Endothelial cell (in vitro differentiated cells): ENCODE results near the gene SEMA4G. TPM values are rescaled to one million over a fixed set of nuclear protein-coding genes. Genes with fewer than 3 reads are reported as not detected.

ENCODE experiments used
- DNase-seq: peaks from one replicate; pipeline ENCODE4 v3.0.0; 2021; ENCODE audit warnings: low spot score
- H3K27ac Mint-ChIP-seq: one replicate; pipeline ENCODE4 v1.8.0; 2021; ENCODE audit warnings: mixed read lengths, inconsistent platforms; ENCODE audit not compliant: unreplicated experiment
- H3K27me3 Mint-ChIP-seq: one replicate; pipeline ENCODE4 v1.8.0; 2021; ENCODE audit warnings: mild to moderate bottlenecking, moderate library complexity, mixed read lengths, inconsistent platforms; ENCODE audit not compliant: unreplicated experiment
- H3K36me3 Mint-ChIP-seq: one replicate; pipeline ENCODE4 v1.8.0; 2021; ENCODE audit warnings: mild to moderate bottlenecking, low read depth, mixed read lengths, inconsistent platforms; ENCODE audit not compliant: unreplicated experiment
- H3K4me1 Mint-ChIP-seq: one replicate; pipeline ENCODE4 v1.8.0; 2021; ENCODE audit warnings: mild to moderate bottlenecking, mixed read lengths, inconsistent platforms; ENCODE audit not compliant: unreplicated experiment
- H3K4me3 Mint-ChIP-seq: one replicate; pipeline ENCODE4 v1.8.0; 2021; ENCODE audit warnings: mild to moderate bottlenecking, mixed read lengths, inconsistent platforms; ENCODE audit not compliant: unreplicated experiment
- H3K9me3 Mint-ChIP-seq: one replicate; pipeline ENCODE4 v1.8.0; 2021; ENCODE audit warnings: mixed read lengths, inconsistent platforms; ENCODE audit not compliant: unreplicated experiment
- total RNA-seq: library from RNA; stranded (reverse); fragmentation: NEBNext Ultra II Directional; extraction: Animal tissue kit (Norgen Biotek cat#: 25700); gene quantifications from one replicate; pipeline ENCODE4 v1.2.1, GENCODE V29; 2021; ENCODE audit not compliant: unreplicated experiment
- TF ChIP-seq, protein P1 (sequence below): fragments of 200-600 bp; sonication (generic); IDR thresholded peaks from one replicate; pipeline ENCODE4 v1.5.0; 2021; ENCODE audit warnings: antibody characterized with exemption; ENCODE audit not compliant: unreplicated experiment

Gene SEMA4G
- total RNA-seq, 1 donor from 2014 or later, result 8.0 TPM

DNA sequence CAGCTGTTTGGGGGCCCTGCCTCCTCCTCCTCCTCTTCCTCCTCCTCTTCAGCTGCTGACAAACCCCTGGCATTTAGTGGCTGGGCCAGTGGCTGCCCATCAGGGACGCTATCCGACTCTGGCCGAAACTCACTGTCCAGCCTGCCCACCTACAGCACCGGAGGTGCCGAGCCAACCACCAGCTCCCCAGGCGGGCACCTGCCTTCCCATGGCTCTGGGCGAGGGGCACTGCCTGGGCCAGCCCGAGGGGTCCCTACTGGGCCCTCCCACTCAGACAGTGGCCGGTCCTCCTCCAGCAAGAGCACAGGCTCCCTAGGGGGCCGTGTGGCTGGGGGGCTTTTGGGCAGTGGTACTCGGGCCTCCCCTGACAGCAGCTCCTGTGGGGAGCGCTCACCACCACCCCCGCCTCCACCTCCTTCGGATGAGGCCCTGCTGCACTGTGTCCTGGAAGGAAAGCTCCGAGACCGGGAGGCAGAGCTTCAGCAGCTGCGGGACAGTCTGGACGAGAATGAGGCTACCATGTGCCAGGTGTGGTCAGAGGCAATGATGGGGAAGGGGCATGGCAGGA is 34.4 kb downstream of the SEMA4G start:
- no peak for DNase-seq
- H3K4me3 Mint-ChIP-seq, result no peak overlapping the region
- H3K27ac Mint-ChIP-seq, result no peak overlapping the region
- peaks cover 13% of the 10 kb centered on the region for H3K36me3 Mint-ChIP-seq
- H3K27me3 Mint-ChIP-seq, result peaks cover 7% of the 10 kb centered on the region
- H3K4me1 Mint-ChIP-seq, result peaks cover 9% of the 10 kb centered on the region
- TF ChIP-seq, protein P1, sequence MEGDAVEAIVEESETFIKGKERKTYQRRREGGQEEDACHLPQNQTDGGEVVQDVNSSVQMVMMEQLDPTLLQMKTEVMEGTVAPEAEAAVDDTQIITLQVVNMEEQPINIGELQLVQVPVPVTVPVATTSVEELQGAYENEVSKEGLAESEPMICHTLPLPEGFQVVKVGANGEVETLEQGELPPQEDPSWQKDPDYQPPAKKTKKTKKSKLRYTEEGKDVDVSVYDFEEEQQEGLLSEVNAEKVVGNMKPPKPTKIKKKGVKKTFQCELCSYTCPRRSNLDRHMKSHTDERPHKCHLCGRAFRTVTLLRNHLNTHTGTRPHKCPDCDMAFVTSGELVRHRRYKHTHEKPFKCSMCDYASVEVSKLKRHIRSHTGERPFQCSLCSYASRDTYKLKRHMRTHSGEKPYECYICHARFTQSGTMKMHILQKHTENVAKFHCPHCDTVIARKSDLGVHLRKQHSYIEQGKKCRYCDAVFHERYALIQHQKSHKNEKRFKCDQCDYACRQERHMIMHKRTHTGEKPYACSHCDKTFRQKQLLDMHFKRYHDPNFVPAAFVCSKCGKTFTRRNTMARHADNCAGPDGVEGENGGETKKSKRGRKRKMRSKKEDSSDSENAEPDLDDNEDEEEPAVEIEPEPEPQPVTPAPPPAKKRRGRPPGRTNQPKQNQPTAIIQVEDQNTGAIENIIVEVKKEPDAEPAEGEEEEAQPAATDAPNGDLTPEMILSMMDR, result no peak
- no peaks in the 10 kb centered on the region for H3K9me3 Mint-ChIP-seq

DNA sequence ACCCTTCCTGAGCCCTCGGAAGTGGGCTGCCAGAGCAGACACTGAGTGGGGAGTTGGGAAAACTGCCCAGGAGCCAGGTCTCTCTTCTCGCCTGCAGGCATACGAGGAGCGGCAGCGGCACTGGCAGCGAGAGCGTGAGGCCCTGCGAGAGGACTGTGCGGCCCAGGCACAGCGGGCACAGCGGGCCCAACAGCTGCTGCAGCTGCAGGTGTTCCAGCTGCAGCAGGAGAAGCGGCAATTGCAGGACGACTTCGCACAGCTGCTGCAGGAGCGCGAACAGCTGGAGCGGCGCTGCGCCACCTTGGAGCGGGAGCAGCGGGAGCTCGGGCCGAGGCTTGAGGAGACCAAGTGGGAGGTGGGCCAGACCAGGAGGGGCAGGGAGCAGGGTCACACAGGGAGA is 36.1 kb downstream of the SEMA4G start:
- Mint-ChIP-seq H3K4me1 (peaks cover 7% of the 10 kb centered on the region), H3K36me3 (peaks cover 12% of the 10 kb centered on the region), H3K9me3 (no peaks in the 10 kb centered on the region), H3K27ac (no peak overlapping the region), H3K27me3 (peaks cover 6% of the 10 kb centered on the region), H3K4me3 (no peak overlapping the region)
- no peak for DNase-seq
- TF ChIP-seq, protein P1, result no peak

DNA sequence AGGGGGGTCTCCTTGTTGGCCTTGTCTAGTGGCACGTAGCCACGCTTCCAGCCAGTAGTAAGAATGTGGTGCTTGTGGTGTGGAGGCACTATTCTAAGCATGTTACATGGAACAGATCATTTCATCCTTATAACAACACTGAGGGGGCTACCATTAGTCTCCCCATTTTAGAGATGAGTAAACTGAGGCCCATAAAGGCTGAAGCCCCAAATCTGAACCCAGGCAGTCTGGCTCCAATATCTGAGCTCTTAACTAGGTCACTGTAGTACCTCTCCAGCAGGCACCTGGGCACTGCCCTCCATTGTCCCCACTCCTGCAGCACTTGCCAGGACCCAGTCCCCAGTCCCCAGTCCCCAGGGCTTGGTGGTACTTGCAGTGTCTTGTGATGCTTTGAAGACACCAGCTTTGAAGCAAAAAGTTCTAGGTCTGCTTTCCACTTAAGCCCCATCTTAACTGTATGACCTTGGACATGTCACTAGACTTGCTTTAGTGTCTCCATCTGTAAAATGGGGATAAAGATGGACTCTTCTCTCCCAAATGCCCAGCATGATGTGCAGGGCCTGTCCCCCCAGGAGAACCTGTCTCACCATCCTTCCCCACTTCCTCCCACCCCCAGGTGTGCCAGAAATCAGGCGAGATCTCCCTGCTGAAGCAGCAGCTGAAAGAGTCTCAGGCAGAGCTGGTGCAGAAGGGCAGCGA is 36.7 kb downstream of the SEMA4G start:
- no peaks in the 10 kb centered on the region for H3K9me3 Mint-ChIP-seq
- H3K36me3 Mint-ChIP-seq, result peaks cover 10% of the 10 kb centered on the region
- peaks cover 5% of the 10 kb centered on the region for H3K27me3 Mint-ChIP-seq
- no peak overlapping the region for H3K27ac Mint-ChIP-seq
- H3K4me3 Mint-ChIP-seq, result no peak overlapping the region
- H3K4me1 Mint-ChIP-seq, result peaks cover 3% of the 10 kb centered on the region
- DNase-seq, result no peak
- TF ChIP-seq, protein P1, result no peak

DNA sequence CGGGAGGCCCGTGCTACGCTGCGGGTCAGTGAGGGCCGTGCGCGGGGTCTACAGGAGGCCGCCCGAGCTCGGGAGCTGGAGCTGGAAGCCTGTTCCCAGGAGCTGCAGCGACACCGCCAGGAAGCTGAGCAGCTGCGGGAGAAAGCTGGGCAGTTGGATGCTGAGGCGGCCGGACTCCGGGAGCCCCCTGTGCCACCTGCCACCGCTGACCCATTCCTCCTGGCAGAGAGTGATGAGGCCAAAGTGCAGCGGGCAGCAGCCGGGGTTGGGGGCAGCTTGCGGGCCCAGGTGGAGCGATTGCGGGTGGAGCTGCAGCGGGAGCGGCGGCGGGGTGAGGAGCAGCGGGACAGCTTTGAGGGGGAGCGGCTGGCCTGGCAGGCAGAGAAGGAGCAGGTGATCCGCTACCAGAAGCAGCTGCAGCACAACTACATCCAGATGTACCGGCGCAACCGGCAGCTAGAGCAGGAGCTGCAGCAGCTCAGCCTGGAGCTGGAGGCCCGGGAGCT is 37.3 kb downstream of the SEMA4G start:
- no peak for DNase-seq
- Mint-ChIP-seq H3K4me1 (no peaks in the 10 kb centered on the region), H3K36me3 (peaks cover 7% of the 10 kb centered on the region), H3K9me3 (no peaks in the 10 kb centered on the region), H3K4me3 (no peak overlapping the region), H3K27me3 (peaks cover 3% of the 10 kb centered on the region), H3K27ac (no peak overlapping the region)
- TF ChIP-seq, protein P1, result no peak

DNA sequence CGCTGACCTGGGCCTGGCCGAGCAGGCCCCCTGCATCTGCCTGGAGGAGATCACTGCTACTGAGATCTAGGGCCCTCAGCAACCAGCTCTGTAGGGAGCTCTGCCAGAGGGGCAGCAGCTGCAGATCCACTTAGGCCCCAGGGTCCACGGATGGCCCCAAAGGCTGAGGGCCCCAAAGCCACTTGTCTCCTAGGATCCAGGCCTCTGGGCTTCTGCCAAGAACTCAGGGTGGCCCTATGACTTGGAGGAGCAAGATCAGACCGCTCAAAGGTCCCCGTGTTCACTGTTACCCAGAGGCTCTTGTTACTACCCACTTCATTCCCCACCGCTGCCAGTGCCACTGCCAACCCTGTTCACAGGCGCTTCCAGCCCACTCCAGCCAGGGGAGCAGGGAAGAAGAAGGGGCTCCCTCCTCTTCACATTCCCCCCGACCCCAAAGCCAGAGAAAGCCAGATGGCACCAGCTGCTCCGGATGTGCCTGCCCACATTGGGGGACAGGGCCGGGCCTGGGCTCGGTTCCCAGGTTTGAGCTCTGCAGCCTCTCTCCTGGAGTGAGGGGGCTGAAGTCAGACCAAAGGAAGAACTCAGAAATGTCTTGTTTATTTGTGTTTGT is 37.9 kb downstream of the SEMA4G start:
- H3K27ac Mint-ChIP-seq, result no peak overlapping the region
- no peaks in the 10 kb centered on the region for H3K9me3 Mint-ChIP-seq
- TF ChIP-seq, protein P1, result no peak
- H3K4me3 Mint-ChIP-seq, result no peak overlapping the region
- no peak for DNase-seq
- H3K36me3 Mint-ChIP-seq, result peaks cover 7% of the 10 kb centered on the region
- no peaks in the 10 kb centered on the region for H3K4me1 Mint-ChIP-seq
- peaks cover 3% of the 10 kb centered on the region for H3K27me3 Mint-ChIP-seq
